SIG-M5 (cell line): Measurements from ENCODE around the gene FRMD1.

Experiments
- DNase-seq: peaks from one replicate; lab custom pipeline; 2025; lab: John Stamatoyannopoulos, UW

Gene FRMD1

GRCh38 chr6:168005796-168006195, 73.2 kb downstream of the FRMD1 start:
- no peak for DNase-seq

- DNase-seq = no peak
These were observed 74.1 kb downstream of the FRMD1 start for GRCh38 chr6:168004945-168005344.

- no peak for DNase-seq
These were observed 75.0 kb downstream of the FRMD1 start for GRCh38 chr6:168004023-168004422.
